ENCODE data around the gene PCAT7.
"Not testable (repeated sequence)": the region's sequence is repeated elsewhere in the genome, so short reads cannot be mapped to it uniquely, and the experiment has no call there.

Gene PCAT7

GRCh38 chr9:94554439-94555331 lies at the start of gene PCAT7:
Gene PCAT7 (plus strand): TSS chr9:94555083.
- peak within 1 kb of the TSS; percentile 25 for H3K4me3 ChIP-seq (replicated peaks; ENCODE audit: low read depth, low read length)
- peak; percentile 37 for TF ChIP-seq CTCF (IDR thresholded peaks at IDR 0.05; ENCODE audit: low read length, missing control alignments)
- DNase-seq (ENCODE audit: low read depth): peak; percentile 53

- not testable (repeated sequence) for H3K4me3 ChIP-seq (replicated peaks; ENCODE audit: low read depth, low read length)
Measured at GRCh38 chr9:94506370-94506769, 48.5 kb upstream of the PCAT7 start.

GRCh38 chr9:94507531-94508258 lies 47.2 kb upstream of the PCAT7 start:
- TF ChIP-seq CTCF (IDR thresholded peaks at IDR 0.05; ENCODE audit: low read length, missing control alignments): no peak
- H3K4me3 ChIP-seq (replicated peaks; ENCODE audit: low read depth, low read length): no peak overlapping the region
- DNase-seq (ENCODE audit: low read depth): no peak

More at GRCh38 chr9:94506370-94506769, 48.5 kb upstream of the PCAT7 start:
- DNase-seq (ENCODE audit: low read depth): not testable (repeated sequence)

- no peak for TF ChIP-seq CTCF (IDR thresholded peaks at IDR 0.05; ENCODE audit: low read length, missing control alignments)
- peak; percentile 0 for DNase-seq (ENCODE audit: low read depth)
- H3K4me3 ChIP-seq (replicated peaks; ENCODE audit: low read depth, low read length): no peak overlapping the region
Measured at GRCh38 chr9:94511134-94511954, 43.5 kb upstream of the PCAT7 start.

- H3K4me3 ChIP-seq (replicated peaks; ENCODE audit: low read depth, low read length): no peak overlapping the region
- DNase-seq (ENCODE audit: low read depth): no peak
- TF ChIP-seq CTCF (IDR thresholded peaks at IDR 0.05; ENCODE audit: low read length, missing control alignments): no peak
Measured at GRCh38 chr9:94511955-94512265, 43.0 kb upstream of the PCAT7 start.

- TF ChIP-seq CTCF (IDR thresholded peaks at IDR 0.05; ENCODE audit: low read length, missing control alignments): no peak
- no peak overlapping the region for H3K4me3 ChIP-seq (replicated peaks; ENCODE audit: low read depth, low read length)
- no peak for DNase-seq (ENCODE audit: low read depth)
Measured at GRCh38 chr9:94514722-94515121, 40.2 kb upstream of the PCAT7 start.

GRCh38 chr9:94517254-94517653 lies 37.6 kb upstream of the PCAT7 start:
- H3K4me3 ChIP-seq (replicated peaks; ENCODE audit: low read depth, low read length): no peak overlapping the region
- TF ChIP-seq CTCF (IDR thresholded peaks at IDR 0.05; ENCODE audit: low read length, missing control alignments): no peak
- DNase-seq (ENCODE audit: low read depth): no peak
